SKM-1 treated with dmso at 0.1 percent for 144 hours (cell line): Measurements from ENCODE around the gene CUX1.
"Not testable (repeated sequence)": the region's sequence is repeated elsewhere in the genome, so short reads cannot be mapped to it uniquely, and the experiment has no call there.

ENCODE experiments used
- DNase-seq: peaks from one replicate; lab custom pipeline; 2025; ENCODE audit not compliant: unreplicated experiment; lab: John Stamatoyannopoulos, UW

Gene CUX1

DNA sequence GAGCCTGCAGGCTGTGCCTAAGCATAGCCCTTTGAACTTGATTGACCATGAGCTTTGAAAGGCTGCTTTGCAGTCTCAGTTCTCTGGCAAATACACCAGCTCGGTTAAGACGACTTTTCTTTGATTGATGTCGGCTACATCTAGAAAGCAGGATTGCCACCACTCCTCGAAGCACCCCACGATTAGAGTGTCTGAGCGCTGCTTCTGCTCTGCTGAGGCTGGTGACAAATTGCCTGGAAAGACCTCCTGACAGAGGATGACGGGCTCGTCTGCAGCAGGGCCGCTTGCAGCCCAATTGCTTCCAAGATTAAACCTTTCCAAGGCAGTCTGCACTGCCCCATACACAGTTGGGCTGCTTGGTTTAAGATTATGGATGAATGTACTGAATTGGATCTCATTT is 182.0 kb downstream of the CUX1 start:
- no peak for DNase-seq

GRCh38 chr7:102000123-102000522 is 182.7 kb downstream of the CUX1 start:
- no peak for DNase-seq

GRCh38 chr7:102004229-102004628 is 186.8 kb downstream of the CUX1 start:
- no peak for DNase-seq

DNA sequence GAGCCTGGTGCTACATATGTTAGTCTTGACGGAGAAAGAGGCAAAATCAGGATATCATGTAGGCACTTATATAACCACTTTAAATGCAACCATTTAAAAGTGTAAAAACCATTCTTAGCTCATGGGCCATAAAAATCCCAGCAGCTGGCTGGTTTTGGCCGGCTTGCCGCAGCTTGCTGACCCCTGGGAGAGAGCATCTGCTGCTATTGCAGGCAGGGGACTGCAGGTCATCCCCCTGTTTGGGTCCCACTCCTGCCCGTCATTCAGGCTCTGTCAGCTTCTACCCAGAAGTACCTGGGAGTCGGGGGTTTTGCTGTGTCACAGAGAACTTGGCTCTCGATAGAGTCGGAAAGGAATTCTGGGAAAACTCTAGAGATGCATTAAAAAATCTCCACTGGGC is 187.4 kb downstream of the CUX1 start:
- DNase-seq: no peak

DNA sequence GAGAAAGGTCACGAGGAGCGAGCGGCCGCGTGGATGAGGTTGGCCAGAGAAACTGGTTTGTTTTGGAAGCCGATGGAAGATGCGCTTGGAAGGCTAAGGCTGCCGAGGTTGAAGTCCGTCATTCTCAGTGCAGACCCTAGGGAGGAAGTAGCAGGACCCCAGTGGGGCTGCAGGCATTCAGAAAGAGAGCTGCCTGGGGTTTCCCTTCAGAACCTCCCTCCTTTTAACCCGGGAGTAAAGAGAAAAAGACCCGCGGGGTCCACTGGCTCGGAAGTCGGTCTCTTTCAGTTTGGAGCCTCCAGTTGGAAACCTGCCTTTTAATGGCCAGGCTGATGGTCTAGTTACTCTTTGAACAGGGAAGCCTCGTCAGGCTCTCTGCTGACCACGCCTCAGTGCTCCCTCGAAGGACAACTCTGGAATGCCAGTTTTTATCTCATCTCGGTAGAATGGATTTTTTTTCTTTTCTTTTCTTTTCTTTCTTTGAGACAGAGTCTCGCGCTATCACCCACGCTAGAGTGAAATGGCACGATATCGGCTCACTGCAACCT is 188.6 kb downstream of the CUX1 start:
- DNase-seq: no peak

DNA sequence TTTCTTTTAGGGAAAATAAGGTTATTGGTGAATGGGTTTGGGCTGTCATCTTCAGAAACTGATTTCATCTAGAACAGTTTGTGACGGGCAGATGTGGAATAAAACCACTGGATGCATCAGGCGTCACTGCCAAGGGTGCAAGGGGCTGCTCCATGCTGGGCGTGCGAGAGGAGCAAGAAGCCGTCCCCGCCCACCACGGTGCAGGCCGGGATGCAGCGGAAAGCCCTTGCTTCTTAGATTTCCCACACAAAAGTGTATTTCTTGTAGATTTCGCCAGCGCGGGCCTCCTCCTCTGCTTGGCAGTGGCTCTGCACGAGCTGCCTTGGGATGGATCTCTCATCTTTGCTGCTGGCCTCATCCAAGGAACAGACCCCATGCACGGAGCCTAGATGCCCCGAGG is 189.3 kb downstream of the CUX1 start:
- no peak for DNase-seq

- no peak for DNase-seq
These were observed 191.3 kb downstream of the CUX1 start for GRCh38 chr7:102008535-102009262.

- DNase-seq: no peak
These were observed 192.2 kb downstream of the CUX1 start for GRCh38 chr7:102009628-102010027.

GRCh38 chr7:102012112-102012830 is 194.8 kb downstream of the CUX1 start:
- not testable (repeated sequence) for DNase-seq

DNA sequence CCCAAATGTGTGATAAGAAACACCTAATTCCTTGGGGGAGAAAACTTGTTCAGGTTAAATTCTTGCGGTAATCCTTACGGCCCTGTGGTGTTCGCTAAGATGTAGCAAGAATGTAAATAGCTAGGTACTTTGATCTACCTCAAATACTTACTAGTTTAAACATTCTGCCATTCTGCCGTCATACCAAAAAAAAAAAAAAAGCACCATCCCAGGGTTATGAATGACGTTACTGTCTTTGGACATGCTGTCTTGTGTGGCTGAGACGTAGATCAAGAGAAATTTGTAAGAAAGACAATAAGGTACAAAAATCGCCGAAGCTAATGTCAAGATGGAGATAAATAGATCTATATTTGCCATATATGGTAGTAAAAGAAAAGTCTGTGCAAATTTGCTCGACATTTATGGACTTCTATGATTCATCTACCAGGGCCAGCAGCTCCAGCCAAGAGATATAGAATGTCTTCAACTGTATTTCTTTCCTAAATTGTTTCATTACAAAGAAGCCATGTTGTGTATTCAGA is 195.6 kb downstream of the CUX1 start:
- DNase-seq: no peak

DNA sequence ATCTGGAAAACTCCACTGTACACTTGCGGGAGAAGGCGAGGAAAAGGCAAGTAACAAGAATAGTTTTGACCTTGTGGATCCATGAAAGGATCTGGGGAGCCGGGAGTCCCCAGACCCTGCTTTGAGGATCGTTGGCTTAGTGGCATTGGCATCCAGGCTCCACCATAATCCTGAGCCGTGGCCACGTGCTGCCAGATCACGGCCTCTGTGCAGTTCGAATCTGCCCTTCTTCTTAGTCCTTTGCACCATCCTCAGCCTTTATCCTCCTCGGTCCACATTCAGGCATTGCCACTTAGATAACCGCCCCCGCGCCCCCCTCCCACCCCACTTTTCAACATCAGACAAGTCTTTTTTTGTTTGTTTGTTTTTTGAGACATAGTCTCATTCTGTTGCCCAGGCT is 201.4 kb downstream of the CUX1 start:
- DNase-seq: no peak

GRCh38 chr7:102019461-102019860 is 202.0 kb downstream of the CUX1 start:
- DNase-seq: no peak

GRCh38 chr7:102021841-102022618 is 204.6 kb downstream of the CUX1 start:
- no peak for DNase-seq

GRCh38 chr7:102024005-102024768 is 206.8 kb downstream of the CUX1 start:
- no peak for DNase-seq

DNA sequence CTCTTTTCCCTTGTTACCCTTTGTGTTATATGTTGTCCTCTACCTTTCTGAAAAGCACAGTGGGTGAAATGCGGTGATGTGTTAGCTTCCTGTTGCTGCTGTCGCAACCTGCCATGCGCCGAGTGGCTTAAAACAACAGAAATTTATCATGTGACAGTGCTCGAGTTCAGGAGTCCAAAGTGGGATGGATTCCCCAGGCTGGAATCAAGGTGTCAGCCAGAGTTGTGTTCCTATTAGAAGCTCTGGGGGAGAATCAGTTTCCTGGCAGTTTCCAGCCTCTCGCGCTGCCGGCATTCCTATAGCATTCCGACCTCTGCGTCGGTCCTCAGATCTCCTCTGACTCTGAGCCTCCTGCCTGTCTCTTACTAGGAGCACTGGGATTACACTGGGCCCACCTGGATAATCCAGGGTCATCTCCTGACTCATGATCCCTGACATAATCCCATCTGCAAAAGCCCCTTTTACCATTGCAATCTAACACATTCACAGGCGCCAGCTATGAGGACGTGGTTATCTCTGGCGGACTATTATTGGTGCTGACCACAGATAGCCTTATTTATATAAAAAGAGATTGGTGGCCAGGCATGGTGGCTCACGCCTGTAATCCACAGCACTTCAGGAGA is 207.5 kb downstream of the CUX1 start:
- no peak for DNase-seq

DNA sequence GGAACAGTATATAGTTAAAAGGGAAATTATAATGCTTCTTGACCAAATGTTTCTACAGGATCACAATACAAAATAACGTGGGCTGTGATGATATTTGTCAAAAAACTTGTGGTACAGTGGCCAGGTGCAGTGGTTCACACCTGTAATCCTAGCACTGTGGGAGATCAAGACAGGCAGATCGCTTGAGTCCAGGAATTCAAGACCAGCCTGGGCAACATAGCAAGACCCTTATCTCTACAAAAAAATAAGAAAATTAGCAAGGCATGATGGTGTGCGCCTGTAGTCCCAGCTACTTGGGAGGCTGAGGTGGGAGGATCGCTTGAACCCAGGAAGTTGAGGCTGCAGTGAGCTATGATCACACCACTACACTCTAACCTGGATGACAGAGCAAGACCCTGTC is 208.4 kb downstream of the CUX1 start:
- not testable (repeated sequence) for DNase-seq

- no peak for DNase-seq
These were observed 210.9 kb downstream of the CUX1 start for GRCh38 chr7:102028206-102028826.

GRCh38 chr7:102029616-102030015 is 212.2 kb downstream of the CUX1 start:
- no peak for DNase-seq

DNA sequence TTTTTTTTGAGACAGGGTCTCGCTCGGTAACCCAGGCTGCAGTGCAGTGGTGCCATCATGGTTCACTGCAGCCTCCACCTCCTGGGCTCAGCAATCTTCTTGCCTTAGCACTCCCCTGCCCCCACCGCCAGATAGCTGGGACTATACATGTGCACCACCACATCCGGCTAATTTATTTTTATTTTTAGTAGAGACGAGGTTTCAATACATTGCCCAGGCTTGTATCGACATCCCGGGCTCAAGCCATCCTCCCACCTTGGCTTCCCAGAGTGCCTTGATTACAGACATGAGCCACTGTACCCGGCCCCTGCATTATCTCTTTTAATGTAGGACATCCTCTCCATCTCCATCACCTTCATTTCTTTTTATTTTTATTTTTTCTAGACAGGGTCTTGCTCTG is 213.3 kb downstream of the CUX1 start:
- DNase-seq: no peak

DNA sequence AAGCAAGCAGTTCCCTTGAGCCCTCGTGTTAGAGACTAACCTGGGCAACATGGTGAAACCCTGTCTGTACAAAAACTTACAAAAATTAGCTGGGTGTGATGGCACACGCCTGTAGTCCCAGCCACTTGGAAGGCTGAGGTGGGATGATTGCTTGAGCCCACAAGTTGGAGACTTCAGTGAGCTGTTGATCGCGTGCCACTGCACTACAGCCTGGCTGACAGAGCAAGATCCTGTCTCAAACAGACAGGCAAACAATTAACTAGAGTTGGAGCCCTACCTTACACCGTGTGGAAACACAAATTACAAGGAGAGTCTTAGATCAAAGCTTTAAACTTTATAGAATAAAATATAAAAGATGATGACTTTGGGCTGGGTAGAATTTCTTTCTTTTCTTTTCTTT is 219.5 kb downstream of the CUX1 start:
- DNase-seq: no peak
